Left cardiac atrium (tissue), 4 donors: Measurements from ENCODE around the gene POTEF. TPM values are rescaled to one million over a fixed set of nuclear protein-coding genes. Genes with fewer than 3 reads are reported as not detected.
"Not testable (repeated sequence)": the region's sequence is repeated elsewhere in the genome, so short reads cannot be mapped to it uniquely, and the experiment has no call there.

Experiments used
- ATAC-seq, 2 donors: fragments of 200-7000 bp; cut with Tn5 transposase; one replicate each; pipeline ENCODE4 v1.9.1; 2020; ENCODE audit warnings: mild to moderate bottlenecking in 2 of 2, moderate library complexity in 2 of 2
- DNase-seq: peaks from one replicate; pipeline ENCODE4 v3.0.0-alpha.2; 2020
- intact Hi-C, 2 donors: fragments of 100-400 bp; cut with DNase I; formaldehyde crosslinking; loops; one replicate each; pipeline versions ENCODE4 v1.14.1 to v1.15.1; 2022 to 2023
- total RNA-seq, 2 donors: library from RNA; stranded (reverse); fragmentation: NEBNext Ultra II Directional; extraction: Animal tissue kit (Norgen Biotek cat#: 25700); gene quantifications; one replicate each; pipeline ENCODE4 v1.2.1, GENCODE V29; 2021
- donor health status: DM: no; HTN: yes; CAD: no.
- donor health status: DM: no; HTN: yes; CAD: no; lungs with severe emphysema.
- donor health status: DM: yes; HTN: yes; CAD: no.
- donor health status: Dilated cardiomyopathy.

The POTEF gene
- total RNA-seq, 2 donors from 2014 or later: not detected

GRCh38 chr2:130139331-130140280 lies 10.6 kb upstream of the POTEF start:
- DNase-seq, ATAC-seq, intact Hi-C loops: not testable (repeated sequence)

- DNase-seq, ATAC-seq, intact Hi-C loops: not testable (repeated sequence)
Measured at GRCh38 chr2:130138841-130139251, 9.8 kb upstream of the POTEF start.

GRCh38 chr2:130138326-130138725 lies 9.3 kb upstream of the POTEF start:
- DNase-seq, intact Hi-C loops, ATAC-seq: not testable (repeated sequence)

- DNase-seq, intact Hi-C loops, ATAC-seq: not testable (repeated sequence)
Measured at GRCh38 chr2:130137118-130137517, 8.1 kb upstream of the POTEF start.

GRCh38 chr2:130136546-130136945 lies 7.5 kb upstream of the POTEF start:
- intact Hi-C loops, DNase-seq, ATAC-seq: not testable (repeated sequence)

- intact Hi-C loops: no loop called here
- ATAC-seq: no peak
- no peak for DNase-seq
Measured at GRCh38 chr2:130135692-130136541, 6.9 kb upstream of the POTEF start.

- DNase-seq, ATAC-seq, intact Hi-C loops: not testable (repeated sequence)
Measured at GRCh38 chr2:130128464-130128863, 558 bp downstream of the POTEF start.

- intact Hi-C loops, ATAC-seq, DNase-seq: not testable (repeated sequence)
Measured at GRCh38 chr2:130127726-130128125, 1.3 kb downstream of the POTEF start.

GRCh38 chr2:130120924-130121323 lies 8.1 kb downstream of the POTEF start:
- ATAC-seq, DNase-seq, intact Hi-C loops: not testable (repeated sequence)

GRCh38 chr2:130102597-130103363 lies 26.2 kb downstream of the POTEF start:
- DNase-seq, ATAC-seq, intact Hi-C loops: not testable (repeated sequence)

- DNase-seq, intact Hi-C loops, ATAC-seq: not testable (repeated sequence)
Measured at GRCh38 chr2:130062645-130063044, 66.4 kb downstream of the POTEF start.

GRCh38 chr2:130059982-130060381 lies 69.0 kb downstream of the POTEF start:
- ATAC-seq, DNase-seq, intact Hi-C loops: not testable (repeated sequence)

- DNase-seq, intact Hi-C loops, ATAC-seq: not testable (repeated sequence)
Measured at GRCh38 chr2:130056336-130056735, 72.7 kb downstream of the POTEF start.

GRCh38 chr2:130053217-130053911 lies 75.7 kb downstream of the POTEF start:
- ATAC-seq, DNase-seq, intact Hi-C loops: not testable (repeated sequence)

- ATAC-seq, DNase-seq, intact Hi-C loops: not testable (repeated sequence)
Measured at GRCh38 chr2:130052376-130052775, 76.6 kb downstream of the POTEF start.

GRCh38 chr2:130048422-130048821 lies 80.6 kb downstream of the POTEF start:
- intact Hi-C loops, DNase-seq, ATAC-seq: not testable (repeated sequence)

GRCh38 chr2:130038265-130038603 lies 90.8 kb downstream of the POTEF start:
- DNase-seq, intact Hi-C loops, ATAC-seq: not testable (repeated sequence)

GRCh38 chr2:130025931-130026330 lies 103.1 kb downstream of the POTEF start:
- ATAC-seq, intact Hi-C loops, DNase-seq: not testable (repeated sequence)
